Loucy (cell line): ENCODE results near the gene KIF26A.

ENCODE experiments used
- EZH2phosphoT487 ChIP-seq: fragments of 200-600 bp; IDR thresholded peaks from 2 replicates; pipeline ENCODE4 v1.6.1; 2018; ENCODE audit warnings: antibody characterized with exemption, mild to moderate bottlenecking, moderate library complexity, borderline replicate concordance
- TF ChIP-seq, protein P1 (sequence below): fragments of 200-600 bp; sonication (generic); conservative IDR thresholded peaks from 2 replicates; pipeline ENCODE4 v1.5.1; 2014; ENCODE audit warnings: mild to moderate bottlenecking, antibody characterized with exemption, low read length

GRCh38 chr14:104093366-104094055 lies 44.9 kb upstream of the KIF26A start:
- no peak for TF ChIP-seq EZH2phosphoT487
- TF ChIP-seq, protein P1, sequence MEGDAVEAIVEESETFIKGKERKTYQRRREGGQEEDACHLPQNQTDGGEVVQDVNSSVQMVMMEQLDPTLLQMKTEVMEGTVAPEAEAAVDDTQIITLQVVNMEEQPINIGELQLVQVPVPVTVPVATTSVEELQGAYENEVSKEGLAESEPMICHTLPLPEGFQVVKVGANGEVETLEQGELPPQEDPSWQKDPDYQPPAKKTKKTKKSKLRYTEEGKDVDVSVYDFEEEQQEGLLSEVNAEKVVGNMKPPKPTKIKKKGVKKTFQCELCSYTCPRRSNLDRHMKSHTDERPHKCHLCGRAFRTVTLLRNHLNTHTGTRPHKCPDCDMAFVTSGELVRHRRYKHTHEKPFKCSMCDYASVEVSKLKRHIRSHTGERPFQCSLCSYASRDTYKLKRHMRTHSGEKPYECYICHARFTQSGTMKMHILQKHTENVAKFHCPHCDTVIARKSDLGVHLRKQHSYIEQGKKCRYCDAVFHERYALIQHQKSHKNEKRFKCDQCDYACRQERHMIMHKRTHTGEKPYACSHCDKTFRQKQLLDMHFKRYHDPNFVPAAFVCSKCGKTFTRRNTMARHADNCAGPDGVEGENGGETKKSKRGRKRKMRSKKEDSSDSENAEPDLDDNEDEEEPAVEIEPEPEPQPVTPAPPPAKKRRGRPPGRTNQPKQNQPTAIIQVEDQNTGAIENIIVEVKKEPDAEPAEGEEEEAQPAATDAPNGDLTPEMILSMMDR: no peak
